Left ventricle myocardium inferior (tissue), 1 donor: Measurements from ENCODE around the gene SIK1. TPM values are rescaled to one million over a fixed set of nuclear protein-coding genes. Genes with fewer than 3 reads are reported as not detected.
"Not testable (repeated sequence)": the region's sequence is repeated elsewhere in the genome, so short reads cannot be mapped to it uniquely, and the experiment has no call there.

ENCODE experiments used
- DNase-seq: peaks from one replicate; pipeline ENCODE4 v3.0.0-alpha.2; 2020
- H3K27ac ChIP-seq: fragments of 200-600 bp; replicated peaks from 2 replicates; pipeline ENCODE4 v1.8.0; 2021
- H3K27me3 ChIP-seq: fragments of 200-600 bp; 2 replicates; pipeline ENCODE4 v1.8.0; 2021; ENCODE audit warnings: low read depth
- H3K36me3 ChIP-seq: fragments of 200-600 bp; 2 replicates; pipeline ENCODE4 v1.8.0; 2021
- H3K4me1 ChIP-seq: fragments of 200-600 bp; 2 replicates; pipeline ENCODE4 v1.8.0; 2021
- H3K4me3 ChIP-seq: fragments of 200-600 bp; 2 replicates; pipeline ENCODE4 v1.8.0; 2021; ENCODE audit warnings: mild to moderate bottlenecking, moderate library complexity
- H3K9me3 ChIP-seq: fragments of 200-600 bp; replicated peaks from 2 replicates; pipeline ENCODE4 v1.8.0; 2021
- intact Hi-C: fragments of 100-400 bp; cut with micrococcal nuclease; formaldehyde crosslinking; loops from one replicate; pipeline ENCODE4 v1.11.0; 2022
- total RNA-seq: library from RNA; stranded (reverse); fragmentation: NEBNext Ultra II Directional; extraction: Animal tissue kit (Norgen Biotek cat#: 25700); gene quantifications from one replicate; pipeline ENCODE4 v1.2.1, GENCODE V29; 2021
- donor health status: DM: no; HTN: yes; CAD: no; lungs with severe emphysema.

SIK1 gene
- total RNA-seq, 1 donor from 2014 or later = 7.8 TPM

DNA sequence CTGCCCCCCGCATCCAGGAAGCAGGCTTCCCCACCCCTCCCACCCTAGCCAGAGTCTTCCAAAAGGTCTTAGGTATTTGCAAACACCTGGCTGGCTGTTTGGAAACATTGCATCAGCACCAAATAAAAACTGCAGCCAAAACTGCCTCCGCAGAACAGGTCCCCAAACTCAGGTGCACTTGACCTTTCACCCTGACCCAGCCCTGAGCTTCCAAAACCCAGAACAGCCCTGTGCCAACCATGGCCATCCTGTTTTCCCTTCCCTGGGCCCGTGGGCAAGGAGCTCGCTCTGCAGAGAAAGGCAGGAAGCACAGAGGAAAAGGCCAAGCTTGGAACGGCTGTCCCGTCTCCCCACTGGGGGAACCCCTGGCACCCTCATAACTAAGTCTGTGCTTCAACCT is 2.0 kb upstream of the SIK1 start:
- intact Hi-C loops, H3K27ac ChIP-seq, H3K4me3 ChIP-seq, DNase-seq, H3K9me3 ChIP-seq, H3K27me3 ChIP-seq, H3K4me1 ChIP-seq, H3K36me3 ChIP-seq: not testable (repeated sequence)

DNA sequence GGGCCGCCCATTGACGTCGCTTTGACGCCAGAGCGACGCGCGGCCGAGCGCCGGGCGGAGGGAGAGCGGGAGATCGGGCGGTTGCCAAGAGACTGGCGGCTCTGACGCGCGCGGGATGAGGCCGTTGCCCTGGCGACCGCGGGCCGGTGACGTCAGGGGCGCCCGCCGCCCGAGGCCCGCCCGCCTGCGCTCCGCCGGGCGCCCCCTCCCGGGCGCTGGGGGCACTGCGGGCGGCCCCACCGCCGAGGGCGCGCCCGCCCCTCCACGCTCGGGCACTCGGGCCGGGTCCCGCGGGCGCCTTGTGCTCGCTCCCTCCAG is 270 bp upstream of the SIK1 start:
- H3K4me1 ChIP-seq, DNase-seq, intact Hi-C loops, H3K27ac ChIP-seq, H3K36me3 ChIP-seq, H3K9me3 ChIP-seq, H3K27me3 ChIP-seq, H3K4me3 ChIP-seq: not testable (repeated sequence)

DNA sequence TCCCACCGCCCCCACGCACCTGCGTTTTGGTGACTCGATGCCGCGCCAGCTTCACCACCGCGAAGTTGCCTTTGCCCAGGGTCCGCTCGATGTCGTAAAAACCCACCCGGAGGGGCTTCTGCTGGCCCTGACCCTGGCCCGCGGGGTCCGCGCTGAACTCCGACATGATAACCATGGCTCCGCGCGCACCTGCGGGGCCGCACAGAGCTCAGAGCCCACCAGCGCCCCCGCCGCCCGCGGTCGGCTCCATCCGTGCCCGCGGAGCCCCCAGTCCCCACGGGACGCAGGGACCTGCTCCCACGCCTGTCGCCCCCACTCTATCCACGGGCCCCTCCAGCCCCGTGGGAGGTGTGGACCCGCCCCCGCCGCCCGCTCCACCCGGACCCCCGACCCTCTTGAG is 927 bp downstream of the SIK1 start:
- DNase-seq, H3K27ac ChIP-seq, H3K4me1 ChIP-seq, H3K36me3 ChIP-seq, intact Hi-C loops, H3K9me3 ChIP-seq, H3K4me3 ChIP-seq, H3K27me3 ChIP-seq: not testable (repeated sequence)

DNA sequence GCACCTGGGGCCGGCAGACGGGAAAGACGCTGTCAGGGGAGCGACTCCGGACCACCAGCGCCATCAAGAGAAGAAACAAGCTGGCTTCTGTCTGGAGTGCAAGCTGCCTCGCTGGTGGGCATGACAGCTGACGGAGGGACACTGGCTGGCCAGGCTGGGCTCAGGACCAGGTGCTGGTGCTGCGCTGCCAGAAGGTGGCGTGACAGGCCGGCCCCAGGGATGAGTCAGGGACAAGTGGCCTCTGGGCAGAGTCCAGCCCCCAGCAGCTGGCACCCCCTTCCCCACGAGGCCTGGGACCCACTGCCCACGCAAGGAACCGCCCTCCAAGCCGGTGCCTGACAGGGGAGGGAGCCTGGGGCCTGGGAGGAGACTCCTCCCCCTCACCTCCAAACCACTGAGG is 7.5 kb downstream of the SIK1 start:
- H3K36me3 ChIP-seq, H3K27ac ChIP-seq, DNase-seq, H3K27me3 ChIP-seq, H3K4me1 ChIP-seq, intact Hi-C loops, H3K4me3 ChIP-seq, H3K9me3 ChIP-seq: not testable (repeated sequence)

DNA sequence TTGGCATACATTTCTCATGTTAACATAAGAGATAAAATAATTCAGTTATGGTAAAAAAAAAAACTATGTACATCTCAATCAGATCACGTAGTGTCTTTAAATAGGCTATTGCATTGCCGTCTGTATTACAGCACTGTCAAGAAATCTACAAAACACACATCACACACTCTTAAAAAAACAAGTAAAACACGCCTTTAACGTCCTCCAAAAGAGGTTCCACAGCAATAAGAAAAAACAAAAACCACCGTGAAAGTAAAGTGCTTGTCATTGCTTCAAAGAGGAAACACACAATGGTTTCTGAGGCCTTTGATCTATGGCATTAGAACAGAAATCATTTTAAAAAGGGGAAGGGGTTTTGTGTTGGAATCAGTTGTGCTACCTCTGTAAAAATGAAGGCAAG is 12.4 kb downstream of the SIK1 start:
- H3K4me1 ChIP-seq, H3K27ac ChIP-seq, H3K27me3 ChIP-seq, H3K36me3 ChIP-seq, intact Hi-C loops, H3K4me3 ChIP-seq, H3K9me3 ChIP-seq, DNase-seq: not testable (repeated sequence)

DNA sequence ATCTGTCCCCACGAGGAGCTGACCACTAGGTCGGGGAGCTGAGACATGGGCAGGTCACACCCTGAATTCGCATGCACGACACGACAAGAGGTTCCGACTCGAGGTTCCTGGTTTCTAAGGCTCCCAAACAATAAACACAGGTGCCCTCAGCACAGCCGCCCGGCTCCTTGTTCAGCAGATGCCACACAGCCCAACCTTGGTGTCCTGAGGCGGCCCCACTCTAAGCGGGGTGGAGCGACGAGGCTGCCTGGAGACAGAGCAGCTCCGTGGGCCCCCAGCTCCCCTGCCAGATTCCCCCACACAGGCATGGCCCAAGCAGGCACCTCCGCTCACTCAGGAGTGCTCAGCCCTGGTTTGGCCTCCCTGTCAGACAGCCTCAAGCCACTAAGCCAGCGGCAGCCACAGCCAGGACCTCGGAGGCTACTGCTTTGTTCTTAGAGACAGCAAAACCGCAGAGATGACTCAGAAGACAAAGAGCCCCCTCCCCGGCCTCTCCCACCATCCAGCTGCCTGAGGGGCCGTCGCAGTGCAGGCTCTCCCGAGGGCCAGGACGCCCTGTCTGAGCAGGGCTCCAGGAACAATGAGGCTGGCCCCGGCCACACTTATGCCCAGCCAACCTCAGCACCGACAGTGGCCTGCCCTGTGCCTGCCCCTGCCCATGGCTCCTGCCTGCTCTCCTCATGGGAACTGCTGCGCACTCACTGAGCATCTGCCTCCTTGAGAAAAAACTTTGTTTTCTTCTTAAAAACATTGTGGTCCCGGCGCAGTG is 14.7 kb downstream of the SIK1 start:
- H3K4me1 ChIP-seq, intact Hi-C loops, H3K9me3 ChIP-seq, H3K27ac ChIP-seq, H3K4me3 ChIP-seq, H3K27me3 ChIP-seq, H3K36me3 ChIP-seq, DNase-seq: not testable (repeated sequence)

DNA sequence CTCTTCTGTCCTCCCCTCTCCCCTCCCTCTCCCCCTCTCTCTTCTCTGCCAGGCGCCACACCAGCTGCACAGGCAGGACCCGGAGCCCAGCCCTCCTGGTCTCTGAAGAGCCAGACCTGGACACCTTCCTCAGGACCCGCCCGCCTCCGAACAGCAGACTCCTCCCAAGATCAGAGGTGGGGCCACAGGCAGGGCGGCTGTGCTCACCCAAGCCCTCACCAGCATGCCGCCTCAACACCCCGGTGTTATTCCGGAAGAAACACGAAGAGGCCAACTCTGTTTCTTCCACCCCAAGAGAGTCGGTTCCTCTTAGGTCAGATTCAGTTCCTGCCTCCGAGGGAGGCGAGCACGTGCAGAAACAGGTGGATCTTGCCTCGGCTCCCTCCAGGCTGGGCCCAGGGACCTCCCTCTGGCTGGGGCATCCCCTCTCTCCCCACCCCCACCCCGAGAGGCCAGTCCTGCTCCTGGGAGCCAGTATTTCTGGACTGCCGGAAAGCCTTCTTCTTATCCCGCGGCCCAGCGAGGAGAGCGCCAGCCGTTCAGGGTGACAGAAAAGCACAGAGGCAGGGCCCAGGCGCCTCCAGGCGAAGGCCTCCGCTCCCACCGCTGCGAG is 16.4 kb downstream of the SIK1 start:
- H3K27me3 ChIP-seq, H3K36me3 ChIP-seq, H3K27ac ChIP-seq, H3K4me1 ChIP-seq, DNase-seq, H3K4me3 ChIP-seq, intact Hi-C loops, H3K9me3 ChIP-seq: not testable (repeated sequence)

DNA sequence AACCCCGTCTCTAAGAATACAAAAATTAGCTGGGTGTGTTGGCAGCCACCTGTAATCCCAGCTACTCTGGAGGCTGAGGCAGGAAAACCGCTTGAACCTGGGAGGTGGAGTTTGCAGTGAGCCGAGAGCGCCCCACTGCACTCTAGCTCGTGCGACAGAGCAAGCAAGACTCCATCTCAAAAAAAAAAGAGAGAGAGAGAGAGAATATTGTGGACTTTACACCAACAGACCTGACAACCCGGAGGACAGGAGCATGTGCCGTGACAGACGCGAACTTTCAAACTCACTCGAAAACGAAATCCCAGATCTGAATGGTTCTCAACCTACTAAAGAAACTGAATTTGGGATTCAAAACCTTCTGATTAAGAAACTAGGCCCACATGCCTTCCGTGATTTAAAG is 19.8 kb downstream of the SIK1 start:
- H3K27ac ChIP-seq, H3K4me1 ChIP-seq, H3K9me3 ChIP-seq, H3K4me3 ChIP-seq, intact Hi-C loops, DNase-seq, H3K27me3 ChIP-seq, H3K36me3 ChIP-seq: not testable (repeated sequence)

DNA sequence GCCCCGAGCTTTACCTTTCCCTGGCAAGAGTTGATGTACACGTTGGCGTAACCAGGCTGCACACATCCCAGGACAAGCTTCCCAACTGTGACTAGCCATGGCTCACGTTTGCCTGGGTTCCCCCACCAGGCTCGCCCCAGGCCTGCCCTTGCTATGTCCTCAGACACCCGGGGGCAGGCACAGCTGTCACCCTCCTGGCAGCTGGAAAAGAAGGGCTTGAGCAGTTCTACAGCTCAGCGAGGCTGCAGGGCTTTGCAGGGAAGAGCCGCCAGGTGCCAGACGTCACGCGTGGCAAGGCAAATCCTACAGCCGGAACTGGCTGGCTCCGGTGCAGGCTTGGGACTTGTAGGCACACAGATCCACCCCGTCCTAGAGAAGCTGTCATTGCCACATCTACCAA is 22.5 kb downstream of the SIK1 start:
- H3K36me3 ChIP-seq, intact Hi-C loops, DNase-seq, H3K27ac ChIP-seq, H3K4me1 ChIP-seq, H3K27me3 ChIP-seq, H3K4me3 ChIP-seq, H3K9me3 ChIP-seq: not testable (repeated sequence)

DNA sequence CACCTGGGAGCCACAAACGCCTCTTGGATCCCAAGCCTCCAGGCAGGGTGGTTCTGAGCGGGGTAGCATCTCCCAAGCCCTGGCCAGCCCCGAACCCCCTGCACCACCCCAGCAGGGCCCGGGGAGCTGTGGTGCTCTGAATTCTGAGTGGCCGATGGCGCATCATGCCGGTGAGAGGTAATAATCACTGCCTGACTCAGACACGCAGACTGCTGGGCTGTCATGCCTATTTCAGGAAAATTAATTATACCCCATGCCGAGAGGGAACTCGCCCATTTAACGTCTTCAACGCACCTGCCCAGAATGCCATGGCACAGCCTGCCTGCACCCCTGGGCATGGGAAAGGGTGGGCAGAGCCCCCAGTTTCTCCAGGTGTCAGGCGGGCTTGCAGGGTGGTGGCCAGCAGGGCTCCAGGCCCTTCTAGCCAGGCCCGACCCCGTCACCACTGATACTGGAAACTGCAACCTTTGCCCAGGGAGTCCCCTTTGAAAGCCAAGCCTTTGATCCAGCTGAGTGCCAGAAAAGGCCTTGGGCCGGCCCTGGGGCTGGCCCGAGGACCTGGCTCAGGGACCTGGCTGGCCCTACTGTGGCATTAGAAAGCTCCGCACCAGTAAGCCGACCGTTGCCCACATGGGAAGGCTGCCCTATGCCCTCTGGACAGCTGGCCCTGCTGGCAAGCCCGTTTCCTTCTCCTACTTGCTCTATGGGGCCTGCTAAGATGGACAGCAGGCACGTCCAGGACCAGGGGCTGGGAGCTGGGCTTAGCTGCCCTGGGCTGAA is 23.1 kb downstream of the SIK1 start:
- DNase-seq, H3K27ac ChIP-seq, H3K27me3 ChIP-seq, H3K36me3 ChIP-seq, H3K4me1 ChIP-seq, H3K4me3 ChIP-seq, H3K9me3 ChIP-seq, intact Hi-C loops: not testable (repeated sequence)

DNA sequence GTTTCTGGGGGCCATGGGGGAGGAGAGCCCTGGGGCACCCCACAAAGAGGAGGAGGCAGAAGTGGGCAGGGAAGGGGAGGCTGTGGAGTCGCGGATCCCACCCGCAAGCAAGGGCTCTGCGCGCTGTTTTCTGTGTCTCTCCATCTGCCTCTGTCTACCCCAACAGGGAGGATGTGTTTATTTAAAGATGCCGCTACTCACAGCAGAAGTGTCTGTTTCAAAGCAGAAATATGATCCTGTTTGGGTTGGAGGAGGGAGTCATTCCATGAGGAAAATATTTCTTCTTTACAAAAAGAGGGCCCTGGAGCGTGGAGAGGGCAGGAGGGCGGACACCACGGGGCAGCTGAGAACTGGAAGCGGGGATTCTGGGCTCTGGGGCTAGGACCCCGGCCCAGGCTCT is 25.8 kb downstream of the SIK1 start:
- H3K36me3 ChIP-seq, DNase-seq, H3K27ac ChIP-seq, H3K27me3 ChIP-seq, intact Hi-C loops, H3K4me1 ChIP-seq, H3K4me3 ChIP-seq, H3K9me3 ChIP-seq: not testable (repeated sequence)

DNA sequence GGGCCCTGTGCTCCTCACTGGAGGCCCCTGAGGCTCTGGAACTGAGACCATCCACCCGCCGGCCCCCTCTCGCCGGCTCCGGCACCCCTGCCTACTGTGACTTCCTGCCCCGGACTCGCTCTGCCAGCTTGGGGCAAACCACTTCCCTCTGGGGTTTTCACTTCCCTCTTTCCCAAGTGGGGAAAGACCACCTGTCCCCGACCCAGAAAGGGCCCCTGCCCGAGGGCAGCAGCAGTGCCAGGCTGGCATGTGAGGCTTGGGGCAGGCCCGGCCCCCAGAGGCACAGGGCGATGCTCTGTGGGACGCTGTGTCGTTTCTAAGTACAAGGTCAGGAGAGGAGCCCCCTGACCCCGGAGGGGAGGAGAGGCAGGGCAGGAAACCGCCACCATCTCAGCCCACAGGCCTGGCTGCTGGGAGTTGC is 27.3 kb downstream of the SIK1 start:
- intact Hi-C loops, DNase-seq: not testable (repeated sequence)

DNA sequence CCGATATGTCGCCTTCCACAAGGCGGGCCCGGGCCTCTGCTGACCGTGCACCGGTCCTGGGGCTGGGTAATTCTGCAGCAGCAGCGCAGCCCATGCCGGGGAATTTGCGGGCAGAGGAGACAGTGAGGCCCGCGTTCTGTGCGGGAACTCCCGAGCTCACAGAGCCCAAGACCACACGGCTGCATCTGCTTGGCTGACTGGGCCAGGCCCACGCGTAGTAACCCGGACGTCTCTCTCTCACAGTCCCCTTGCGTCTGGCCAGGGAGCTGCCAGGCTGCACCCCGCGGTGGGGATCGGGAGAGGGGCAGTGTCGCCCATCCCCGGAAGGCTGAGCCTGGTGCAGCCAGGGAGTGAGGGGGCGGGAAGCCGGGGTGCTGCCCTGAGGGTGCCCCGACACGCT is 27.8 kb downstream of the SIK1 start:
- H3K9me3 ChIP-seq, H3K27me3 ChIP-seq, H3K4me1 ChIP-seq, H3K27ac ChIP-seq, H3K36me3 ChIP-seq, H3K4me3 ChIP-seq, intact Hi-C loops, DNase-seq: not testable (repeated sequence)

More for the DNA sequence above, 27.3 kb downstream of the SIK1 start:
- H3K9me3 ChIP-seq, H3K27ac ChIP-seq, H3K36me3 ChIP-seq, H3K27me3 ChIP-seq, H3K4me3 ChIP-seq, H3K4me1 ChIP-seq: not testable (repeated sequence)

DNA sequence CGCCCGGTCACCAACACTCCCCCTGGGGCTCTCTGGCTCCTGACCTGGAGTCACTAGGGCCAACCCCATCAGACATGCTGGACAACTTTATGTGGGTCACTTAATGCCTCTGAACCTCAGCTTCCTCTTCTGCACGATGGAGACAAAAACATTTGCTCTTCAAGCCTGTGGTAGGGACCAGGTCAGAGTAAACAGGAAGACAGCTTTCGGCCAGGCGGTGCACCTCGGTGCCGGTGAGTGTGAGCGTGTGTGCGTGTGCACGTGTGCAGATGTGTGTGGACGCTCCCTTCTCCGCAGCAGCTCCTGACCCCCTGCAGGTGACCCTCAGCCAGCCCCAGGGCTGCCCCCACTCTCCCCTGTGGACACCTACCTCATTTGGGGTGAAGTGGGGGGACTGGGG is 28.4 kb downstream of the SIK1 start:
- H3K27me3 ChIP-seq, DNase-seq, H3K4me1 ChIP-seq, H3K4me3 ChIP-seq, H3K36me3 ChIP-seq, H3K27ac ChIP-seq, H3K9me3 ChIP-seq, intact Hi-C loops: not testable (repeated sequence)
